Testis (tissue), 3 donors: Measurements from ENCODE around the gene MED12L. TPM values are rescaled to one million over a fixed set of nuclear protein-coding genes. Genes with fewer than 3 reads are reported as not detected.

Source experiments
- DNase-seq: peaks from one replicate; pipeline ENCODE4 v3.0.0-alpha.2; 2019
- H3K27ac ChIP-seq, 2 donors: fragments of 200-600 bp; sonication (generic); one replicate each; pipeline ENCODE4 v1.5.1; 2019
- H3K27me3 ChIP-seq: fragments of 200-600 bp; sonication (generic); one replicate; pipeline ENCODE4 v1.5.1; 2019
- H3K36me3 ChIP-seq: fragments of 200-600 bp; sonication (generic); one replicate; pipeline ENCODE4 v1.5.1; 2017; ENCODE audit warnings: low read depth; ENCODE audit errors: missing control alignments
- H3K4me1 ChIP-seq: fragments of 200-600 bp; sonication (generic); one replicate; pipeline ENCODE4 v1.5.1; 2019
- H3K4me3 ChIP-seq, 2 donors: fragments of 200-600 bp; sonication (generic); one replicate each; pipeline ENCODE4 v1.5.1; 2017 to 2019
- H3K9me3 ChIP-seq: fragments of 200-600 bp; sonication (generic); one replicate; pipeline ENCODE4 v1.5.1; 2017
- CTCF ChIP-seq, 3 experiments: fragments of 450-650 bp in 2 of 3; fragments of 200-600 bp in 1 of 3; sonication (generic) in 1 of 3; IDR thresholded peaks; one replicate each; pipeline ENCODE4 v1.5.1; 2016 to 2019; ENCODE audit warnings: antibody characterized with exemption in 3 of 3, mild to moderate bottlenecking in 2 of 3, moderate library complexity in 1 of 3
- POLR2A ChIP-seq: fragments of 450-650 bp; IDR thresholded peaks from one replicate; pipeline ENCODE4 v1.6.1; 2017; ENCODE audit warnings: antibody characterized with exemption, mild to moderate bottlenecking, moderate library complexity
- WGBS, 2 donors: methylation state at CpG; one replicate each; pipeline ENCODE4 v1.1.5; 2018; 5-methylcytosine and 5-hydroxymethylcytosine counted together
- intact Hi-C: fragments of 100-400 bp; cut with DNase I; formaldehyde crosslinking; loops from one replicate; pipeline ENCODE4 v1.15.1; 2023; ENCODE audit warnings: low total_unique reads
- polyA plus RNA-seq: library from polyadenylated mRNA; stranded (reverse); fragments of 350-450 nt; fragmentation: Illumina TruSeq; extraction: RNeasy Lipid Tissue Mini Kit (QIAGEN cat#74804); gene quantifications from one replicate; pipeline ENCODE4 v1.2.3, GENCODE V29; 2014; ENCODE audit warnings: low read depth, low replicate concordance; ENCODE audit not compliant: insufficient read depth
- total RNA-seq, 2 donors: library from RNA; depleted of rRNA; stranded (reverse); fragments of >200 nt; gene quantifications; one replicate each; pipeline ENCODE4 v1.2.3, GENCODE V29; 2016

The MED12L gene
- total and polyA plus RNA-seq, 3 donors from 2014 or later, result 10.3 to 18.5 (median 10.4) TPM

DNA sequence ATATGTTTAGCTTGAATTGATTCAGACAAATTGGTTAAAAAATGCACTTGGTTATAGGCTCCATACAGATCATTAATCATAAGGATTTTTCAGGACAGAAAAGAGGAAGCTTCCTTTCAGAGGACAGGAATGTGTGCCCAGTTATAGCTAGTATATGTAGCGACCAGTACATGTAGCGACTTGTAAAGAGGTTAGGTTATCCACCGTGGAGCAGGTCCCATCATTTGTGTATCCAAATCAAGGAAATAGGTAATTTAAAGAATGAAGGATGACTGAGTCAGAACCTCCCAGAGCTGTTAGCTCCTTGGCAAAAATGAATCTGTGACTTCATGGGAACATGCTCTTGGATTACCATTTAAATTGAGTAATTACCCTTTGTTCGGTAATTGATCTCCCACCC, 314.9 kb downstream of the MED12L start:
- intact Hi-C loops, result no loop called here

DNA sequence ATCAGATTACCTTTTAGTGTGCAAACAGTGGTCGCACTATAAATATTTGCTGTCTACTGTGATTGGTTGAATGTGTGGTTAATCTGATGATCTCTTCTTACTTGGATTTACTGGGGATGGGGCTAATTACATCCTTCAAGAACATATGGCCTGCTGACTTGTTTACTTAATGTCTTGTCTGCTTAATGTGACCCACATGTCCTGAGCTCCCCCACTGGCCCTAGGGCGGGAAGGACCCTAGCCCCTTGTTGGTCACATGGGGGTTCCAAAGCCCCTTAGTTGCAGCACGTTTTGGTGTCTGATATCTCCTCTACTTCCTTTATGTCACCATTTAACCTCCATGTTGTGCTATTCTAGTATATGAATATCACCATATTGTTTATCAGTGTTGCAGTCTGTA, 316.9 kb downstream of the MED12L start:
- DNase-seq, result no peak
- 81 to 85% methylated on average over 3 of the region's 3 CpGs for WGBS, 2 donors
- intact Hi-C loops, result no loop called here
- Histone ChIP-seq H3K4me3 (no peak overlapping the region), H3K36me3 (no peaks in the 10 kb centered on the region), H3K27ac (no peak overlapping the region), H3K9me3 (no peaks in the 10 kb centered on the region), H3K27me3 (no peaks in the 10 kb centered on the region), H3K4me1 (no peaks in the 10 kb centered on the region)
- TF ChIP-seq CTCF (IDR thresholded peaks at IDR 0.05) (no peak), POLR2A (no peak)

More for the DNA sequence above, 314.9 kb downstream of the MED12L start:
- no peaks in the 10 kb centered on the region for H3K27me3 ChIP-seq
- H3K27ac ChIP-seq, result no peak overlapping the region
- DNase-seq, result no peak
- no peak for TF ChIP-seq POLR2A
- TF ChIP-seq CTCF (IDR thresholded peaks at IDR 0.05), result no peak
- H3K9me3 ChIP-seq, result no peaks in the 10 kb centered on the region
- no peak overlapping the region for H3K4me3 ChIP-seq
- H3K36me3 ChIP-seq, result no peaks in the 10 kb centered on the region
- 92 to 94% methylated on average over 4 of the region's 4 CpGs for WGBS, 2 donors
- H3K4me1 ChIP-seq, result no peaks in the 10 kb centered on the region

DNA sequence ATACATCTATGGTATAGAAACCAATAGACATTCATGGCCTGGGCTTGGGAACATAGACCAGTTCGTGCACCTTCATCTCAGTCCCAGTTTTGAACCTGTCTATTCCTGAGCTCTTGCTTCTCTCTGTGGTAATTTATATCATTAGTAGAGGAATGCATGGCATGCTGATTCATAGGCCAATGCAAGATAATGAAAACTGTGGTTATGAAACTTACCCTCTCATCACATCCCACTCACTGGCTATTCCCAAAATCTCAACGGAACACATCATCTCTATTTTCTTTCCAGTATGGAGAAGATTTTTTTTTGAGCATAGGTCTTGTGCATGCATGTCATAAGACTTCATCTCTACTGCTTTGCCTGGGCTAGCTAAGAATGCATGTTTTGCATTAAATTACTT, 317.8 kb downstream of the MED12L start:
- intact Hi-C loops, result no loop called here
- Histone ChIP-seq H3K36me3 (no peaks in the 10 kb centered on the region), H3K9me3 (no peaks in the 10 kb centered on the region), H3K4me3 (no peak overlapping the region), H3K27me3 (no peaks in the 10 kb centered on the region), H3K27ac (no peak overlapping the region), H3K4me1 (no peaks in the 10 kb centered on the region)
- no peak for DNase-seq
- TF ChIP-seq POLR2A (no peak), CTCF (IDR thresholded peaks at IDR 0.05) (no peak)
- WGBS, 2 donors, result 69 to 89% methylated on average over 2 of the region's 2 CpGs

DNA sequence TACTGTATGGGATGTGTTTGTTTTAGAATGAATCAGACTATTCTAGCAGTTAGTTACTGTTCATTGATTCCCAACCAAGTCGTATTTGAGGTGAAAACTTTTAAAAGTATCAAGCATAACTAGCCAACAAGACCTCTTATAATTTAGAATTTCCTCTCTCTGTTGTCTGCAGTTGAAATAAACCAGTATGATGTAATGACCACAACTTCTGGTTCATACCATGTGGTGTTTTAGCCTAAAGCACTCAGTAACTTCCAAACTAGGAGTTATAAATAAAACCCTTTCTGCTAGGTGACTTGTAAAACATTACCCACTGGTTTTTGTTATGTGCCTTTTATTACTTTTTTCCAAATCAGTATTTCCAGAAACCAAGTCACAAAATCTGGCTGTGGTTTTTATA, 318.9 kb downstream of the MED12L start:
- no peaks in the 10 kb centered on the region for H3K27me3 ChIP-seq
- no peak overlapping the region for H3K4me3 ChIP-seq
- 89% methylated on average over 1 of the region's 1 CpG for WGBS, 2 donors
- no peaks in the 10 kb centered on the region for H3K4me1 ChIP-seq
- DNase-seq, result no peak
- no peak overlapping the region for H3K27ac ChIP-seq
- no peaks in the 10 kb centered on the region for H3K36me3 ChIP-seq
- TF ChIP-seq POLR2A (no peak), CTCF (IDR thresholded peaks at IDR 0.05) (no peak)
- H3K9me3 ChIP-seq, result no peaks in the 10 kb centered on the region
- intact Hi-C loops, result no loop called here

DNA sequence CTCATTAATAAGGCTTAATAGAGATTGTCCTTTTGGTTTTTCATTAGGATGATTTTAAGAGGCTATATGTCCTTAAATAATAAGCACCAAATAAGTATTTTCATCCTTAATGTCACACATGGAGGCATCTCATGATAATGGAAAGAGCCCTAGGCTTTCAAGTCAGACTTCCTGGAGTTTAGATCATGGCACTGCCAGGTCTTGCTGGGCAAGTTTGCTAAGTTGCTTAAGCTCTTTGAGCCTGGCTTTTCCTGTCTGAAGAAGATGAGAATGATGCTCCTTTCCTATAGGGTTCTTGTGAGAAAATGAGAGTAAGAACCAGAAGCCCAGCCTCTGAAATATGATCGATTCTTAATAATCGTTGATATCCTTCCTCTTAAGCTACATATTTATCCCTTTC, 322.5 kb downstream of the MED12L start:
- no peaks in the 10 kb centered on the region for H3K27me3 ChIP-seq
- no peak overlapping the region for H3K4me3 ChIP-seq
- 98% methylated on average over 2 of the region's 2 CpGs for WGBS, 2 donors
- no peaks in the 10 kb centered on the region for H3K36me3 ChIP-seq
- H3K4me1 ChIP-seq, result no peaks in the 10 kb centered on the region
- TF ChIP-seq CTCF (IDR thresholded peaks at IDR 0.05) (no peak), POLR2A (no peak)
- no peak overlapping the region for H3K27ac ChIP-seq
- DNase-seq, result no peak
- intact Hi-C loops, result no loop called here
- no peaks in the 10 kb centered on the region for H3K9me3 ChIP-seq
